ENCODE results near the gene THNSL1. TPM values are rescaled to one million over a fixed set of nuclear protein-coding genes. Genes with fewer than 3 reads are reported as not detected.

The THNSL1 gene
- total RNA-seq, 1 donor from 2014 or later: 0.58 TPM

DNA sequence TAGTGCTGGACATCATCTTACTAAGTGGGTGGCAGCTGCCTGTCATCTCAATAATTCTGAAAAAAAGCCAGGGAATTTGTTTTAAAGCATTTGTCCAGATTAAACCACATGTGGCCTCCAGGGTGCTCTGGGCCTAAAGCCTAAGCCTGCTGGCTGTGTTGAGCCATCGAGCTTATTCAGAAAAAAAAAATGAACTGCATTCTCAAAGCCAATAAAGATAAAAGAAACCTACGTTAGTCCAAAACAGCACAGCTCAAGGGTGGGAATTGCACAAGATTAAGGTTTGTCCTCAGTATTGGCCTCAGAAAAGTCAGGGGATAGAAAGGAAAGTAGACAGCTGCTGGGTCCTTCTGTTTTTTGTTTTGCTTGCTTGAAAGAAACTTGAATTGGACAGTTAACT lies 41.4 kb upstream of the THNSL1 start:
- no peak overlapping the region for H3K4me3 ChIP-seq (ENCODE audit: low read depth, low read length)
- TF ChIP-seq, protein P1, sequence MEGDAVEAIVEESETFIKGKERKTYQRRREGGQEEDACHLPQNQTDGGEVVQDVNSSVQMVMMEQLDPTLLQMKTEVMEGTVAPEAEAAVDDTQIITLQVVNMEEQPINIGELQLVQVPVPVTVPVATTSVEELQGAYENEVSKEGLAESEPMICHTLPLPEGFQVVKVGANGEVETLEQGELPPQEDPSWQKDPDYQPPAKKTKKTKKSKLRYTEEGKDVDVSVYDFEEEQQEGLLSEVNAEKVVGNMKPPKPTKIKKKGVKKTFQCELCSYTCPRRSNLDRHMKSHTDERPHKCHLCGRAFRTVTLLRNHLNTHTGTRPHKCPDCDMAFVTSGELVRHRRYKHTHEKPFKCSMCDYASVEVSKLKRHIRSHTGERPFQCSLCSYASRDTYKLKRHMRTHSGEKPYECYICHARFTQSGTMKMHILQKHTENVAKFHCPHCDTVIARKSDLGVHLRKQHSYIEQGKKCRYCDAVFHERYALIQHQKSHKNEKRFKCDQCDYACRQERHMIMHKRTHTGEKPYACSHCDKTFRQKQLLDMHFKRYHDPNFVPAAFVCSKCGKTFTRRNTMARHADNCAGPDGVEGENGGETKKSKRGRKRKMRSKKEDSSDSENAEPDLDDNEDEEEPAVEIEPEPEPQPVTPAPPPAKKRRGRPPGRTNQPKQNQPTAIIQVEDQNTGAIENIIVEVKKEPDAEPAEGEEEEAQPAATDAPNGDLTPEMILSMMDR (conservative IDR thresholded peaks at IDR 0.05; ENCODE audit: low read depth, low read length): no peak
- no peak for DNase-seq (ENCODE audit: low read depth)

DNA sequence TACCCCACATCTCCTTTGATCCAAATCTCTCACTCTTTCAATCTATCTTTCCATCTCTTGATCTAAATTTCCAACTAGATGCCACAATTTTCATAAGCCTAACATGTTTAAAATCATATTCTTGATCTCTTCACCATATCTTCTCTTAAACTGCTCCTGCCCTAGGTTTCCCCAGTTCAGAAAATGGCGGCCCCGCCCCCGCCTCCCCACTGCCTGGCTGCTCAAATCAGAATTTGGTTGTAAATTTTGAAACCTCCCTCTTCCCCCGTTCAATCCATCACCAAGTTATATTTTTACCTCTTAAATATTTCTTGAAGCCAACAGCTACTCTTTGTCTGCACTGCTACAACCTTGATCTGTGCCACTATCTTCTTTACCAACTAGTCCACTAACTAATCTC lies 36.7 kb upstream of the THNSL1 start:
- TF ChIP-seq, protein P1 (conservative IDR thresholded peaks at IDR 0.05; ENCODE audit: low read depth, low read length): no peak
- DNase-seq (ENCODE audit: low read depth): no peak
- H3K4me3 ChIP-seq (ENCODE audit: low read depth, low read length): no peak overlapping the region

DNA sequence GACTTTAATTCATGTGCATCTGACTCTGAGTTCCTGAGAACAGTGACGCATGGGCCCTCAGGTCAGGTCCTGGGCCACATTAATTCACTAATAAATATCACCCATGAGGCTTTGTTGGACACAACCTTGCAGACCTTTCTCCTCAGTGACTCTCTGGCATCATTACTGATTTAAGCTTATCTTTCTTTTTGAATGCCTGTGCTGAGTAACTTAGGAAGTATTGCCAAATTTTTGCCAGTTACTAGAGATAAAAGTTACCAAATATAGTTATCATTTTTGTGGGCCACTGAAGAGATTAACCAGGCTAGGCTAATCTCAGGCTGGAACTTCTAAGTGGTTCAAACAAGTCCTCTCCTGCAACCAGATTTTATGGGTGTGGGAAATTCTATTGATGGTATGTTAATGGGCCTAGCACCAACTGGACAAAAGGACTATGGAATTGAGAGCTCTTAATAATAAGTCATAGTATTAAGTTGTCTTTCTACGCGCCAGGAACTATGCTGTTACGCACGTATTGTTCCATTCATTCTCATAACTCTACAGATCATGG lies 35.2 kb upstream of the THNSL1 start:
- TF ChIP-seq, protein P1 (conservative IDR thresholded peaks at IDR 0.05; ENCODE audit: low read depth, low read length): no peak
- no peak overlapping the region for H3K4me3 ChIP-seq (ENCODE audit: low read depth, low read length)
- DNase-seq (ENCODE audit: low read depth): no peak

DNA sequence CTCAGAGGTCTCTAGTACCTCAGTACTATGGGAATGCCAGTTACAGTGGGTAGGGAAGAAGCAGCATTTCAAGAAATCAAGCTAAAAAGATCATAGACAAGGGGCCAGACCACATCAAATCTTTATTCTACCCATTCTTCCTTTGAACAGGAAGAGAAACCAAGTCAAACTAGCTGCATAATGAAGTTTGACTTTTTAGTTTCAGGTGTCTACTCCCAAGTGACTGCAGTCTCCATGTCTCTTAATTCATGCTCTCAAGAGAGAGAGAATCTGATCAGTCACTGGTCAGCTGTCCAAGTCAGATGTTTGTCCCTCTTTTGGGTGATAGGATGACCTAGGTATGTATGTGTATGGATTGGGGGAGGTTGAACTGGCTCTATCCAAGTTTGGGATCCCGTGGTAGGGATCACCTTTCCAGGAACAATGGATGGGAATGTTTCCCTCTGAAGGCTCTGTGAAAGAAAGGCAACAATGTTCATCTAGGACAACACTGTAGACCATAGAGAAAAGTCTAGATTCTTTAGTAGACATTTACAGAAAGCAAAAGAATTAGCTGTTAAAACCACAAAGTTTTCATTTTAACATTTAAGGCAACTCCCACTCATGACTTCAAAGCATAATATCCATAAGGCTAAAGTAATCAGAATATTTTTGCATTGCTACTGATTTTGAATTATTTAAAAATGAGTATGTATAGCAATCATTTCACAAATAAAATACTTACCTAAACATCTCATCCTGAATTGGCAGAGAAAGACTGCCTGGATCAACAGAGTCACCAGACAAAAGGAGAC lies 33.9 kb upstream of the THNSL1 start:
- no peak overlapping the region for H3K4me3 ChIP-seq (ENCODE audit: low read depth, low read length)
- TF ChIP-seq, protein P1 (conservative IDR thresholded peaks at IDR 0.05; ENCODE audit: low read depth, low read length): no peak
- no peak for DNase-seq (ENCODE audit: low read depth)

DNA sequence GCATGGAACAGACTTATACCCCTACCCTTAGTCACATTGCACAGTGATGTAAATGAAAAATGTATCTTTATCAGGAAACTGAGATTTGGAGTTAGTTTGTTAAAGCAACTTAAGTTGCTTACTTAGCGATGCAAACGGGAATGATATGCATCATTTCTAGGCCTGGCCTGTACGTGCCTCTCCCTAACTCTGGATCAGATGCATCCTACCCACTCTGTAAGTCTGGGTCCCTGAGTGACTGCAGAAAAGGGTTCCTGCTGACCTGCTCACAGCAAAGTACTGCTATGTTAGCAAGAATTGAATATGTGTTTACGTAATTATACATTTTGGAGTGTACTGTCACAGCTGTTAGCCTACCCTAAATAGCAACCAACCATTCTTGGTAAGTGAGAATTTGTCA lies 33.3 kb upstream of the THNSL1 start:
- H3K4me3 ChIP-seq (ENCODE audit: low read depth, low read length): no peak overlapping the region
- TF ChIP-seq, protein P1 (conservative IDR thresholded peaks at IDR 0.05; ENCODE audit: low read depth, low read length): no peak
- no peak for DNase-seq (ENCODE audit: low read depth)

DNA sequence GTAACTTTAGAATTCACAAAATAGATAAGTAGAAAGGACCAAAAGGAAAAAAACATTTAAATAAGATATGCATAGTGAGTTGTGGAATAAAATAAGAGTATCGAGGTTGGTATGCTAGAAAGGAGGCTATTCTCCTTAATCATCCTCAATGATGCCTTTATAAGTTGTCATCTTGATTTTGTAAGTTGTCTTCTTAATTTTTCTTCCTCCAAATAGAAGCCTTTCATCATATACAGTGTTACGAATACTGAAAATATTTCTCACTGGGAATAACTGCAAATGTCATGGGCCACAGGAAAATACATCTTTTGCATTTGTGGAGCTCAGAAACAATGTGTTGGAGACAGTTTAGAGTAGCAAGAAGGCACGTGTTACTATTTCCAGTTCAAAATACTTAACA lies 32.5 kb upstream of the THNSL1 start:
- TF ChIP-seq, protein P1 (conservative IDR thresholded peaks at IDR 0.05; ENCODE audit: low read depth, low read length): no peak
- no peak for DNase-seq (ENCODE audit: low read depth)
- no peak overlapping the region for H3K4me3 ChIP-seq (ENCODE audit: low read depth, low read length)

DNA sequence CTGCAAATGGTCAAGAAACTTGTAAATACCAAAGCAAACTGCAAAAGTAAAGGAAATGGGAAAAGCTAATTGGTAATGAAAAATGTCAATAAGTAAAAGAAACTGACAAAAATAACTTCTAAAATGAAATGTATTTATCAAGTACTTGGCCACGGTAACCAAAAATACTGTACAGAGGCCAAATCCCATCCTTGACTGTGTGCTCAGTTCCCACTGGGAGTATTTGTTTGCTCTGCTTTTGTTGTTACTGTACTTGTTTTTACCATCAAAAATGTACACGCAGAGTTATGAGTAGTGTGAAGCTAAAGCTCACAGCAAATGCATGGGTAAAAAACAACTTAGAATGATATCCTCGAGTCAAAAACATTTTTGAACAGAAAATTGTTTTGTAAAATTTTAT lies 31.5 kb upstream of the THNSL1 start:
- DNase-seq (ENCODE audit: low read depth): no peak
- TF ChIP-seq, protein P1 (conservative IDR thresholded peaks at IDR 0.05; ENCODE audit: low read depth, low read length): no peak
- H3K4me3 ChIP-seq (ENCODE audit: low read depth, low read length): no peak overlapping the region
